PC-9 (cell line): Measurements from ENCODE around the gene SEMA3C.
"Not testable (repeated sequence)": the region's sequence is repeated elsewhere in the genome, so short reads cannot be mapped to it uniquely, and the experiment has no call there.

Experiments
- EZH2 ChIP-seq: fragments of 200-600 bp; sonication (generic); IDR thresholded peaks from 2 replicates; pipeline ENCODE4 v1.8.0; 2017; ENCODE audit warnings: antibody characterized with exemption, low read depth
- TF ChIP-seq, protein P1 (sequence below): fragments of 200-600 bp; sonication (generic); conservative IDR thresholded peaks from 2 replicates; pipeline ENCODE4 v1.6.1; 2017; ENCODE audit warnings: mixed run types, antibody characterized with exemption, mild to moderate bottlenecking, moderate library complexity

DNA sequence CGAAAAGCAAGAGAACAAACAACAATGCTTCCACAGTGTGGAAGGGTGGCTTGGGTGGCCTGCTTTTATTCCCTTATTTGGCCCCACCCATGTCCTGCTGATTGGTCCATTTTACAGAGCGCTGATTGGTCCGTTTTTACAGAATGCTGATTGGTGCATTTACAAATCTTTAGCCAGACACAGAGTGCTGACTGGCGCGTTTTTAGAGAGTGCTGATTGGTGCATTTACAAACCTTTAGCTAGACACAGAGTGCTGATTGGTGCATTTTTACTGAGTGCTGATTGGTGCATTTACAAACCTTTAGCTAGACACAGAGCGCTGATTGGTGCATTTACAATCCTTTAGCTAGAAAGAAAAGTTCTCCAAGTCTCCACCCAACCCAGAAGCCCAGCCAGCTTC, 8.1 kb upstream of the SEMA3C start:
- TF ChIP-seq, protein P1, sequence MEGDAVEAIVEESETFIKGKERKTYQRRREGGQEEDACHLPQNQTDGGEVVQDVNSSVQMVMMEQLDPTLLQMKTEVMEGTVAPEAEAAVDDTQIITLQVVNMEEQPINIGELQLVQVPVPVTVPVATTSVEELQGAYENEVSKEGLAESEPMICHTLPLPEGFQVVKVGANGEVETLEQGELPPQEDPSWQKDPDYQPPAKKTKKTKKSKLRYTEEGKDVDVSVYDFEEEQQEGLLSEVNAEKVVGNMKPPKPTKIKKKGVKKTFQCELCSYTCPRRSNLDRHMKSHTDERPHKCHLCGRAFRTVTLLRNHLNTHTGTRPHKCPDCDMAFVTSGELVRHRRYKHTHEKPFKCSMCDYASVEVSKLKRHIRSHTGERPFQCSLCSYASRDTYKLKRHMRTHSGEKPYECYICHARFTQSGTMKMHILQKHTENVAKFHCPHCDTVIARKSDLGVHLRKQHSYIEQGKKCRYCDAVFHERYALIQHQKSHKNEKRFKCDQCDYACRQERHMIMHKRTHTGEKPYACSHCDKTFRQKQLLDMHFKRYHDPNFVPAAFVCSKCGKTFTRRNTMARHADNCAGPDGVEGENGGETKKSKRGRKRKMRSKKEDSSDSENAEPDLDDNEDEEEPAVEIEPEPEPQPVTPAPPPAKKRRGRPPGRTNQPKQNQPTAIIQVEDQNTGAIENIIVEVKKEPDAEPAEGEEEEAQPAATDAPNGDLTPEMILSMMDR: not testable (repeated sequence)
- not testable (repeated sequence) for TF ChIP-seq EZH2
